ENCODE data around the gene LZTS2.

The LZTS2 gene

GRCh38 chr10:101035916-101036702 lies 36.5 kb downstream of the LZTS2 start:
- DNase-seq, result no peak

GRCh38 chr10:101036726-101037125 lies 37.1 kb downstream of the LZTS2 start:
- DNase-seq, result no peak

GRCh38 chr10:101038484-101038883 lies 38.9 kb downstream of the LZTS2 start:
- DNase-seq, result no peak

- no peak for DNase-seq
These were observed 40.5 kb downstream of the LZTS2 start for GRCh38 chr10:101040061-101040460.

- no peak for DNase-seq
These were observed 41.2 kb downstream of the LZTS2 start for GRCh38 chr10:101040851-101041250.

- no peak for DNase-seq
These were observed 41.7 kb downstream of the LZTS2 start for GRCh38 chr10:101041252-101041761.

GRCh38 chr10:101042118-101042517 lies 42.5 kb downstream of the LZTS2 start:
- DNase-seq, result no peak

GRCh38 chr10:101042667-101043362 lies 43.2 kb downstream of the LZTS2 start:
- DNase-seq, result no peak

GRCh38 chr10:101043363-101043707 lies 43.7 kb downstream of the LZTS2 start:
- no peak for DNase-seq

GRCh38 chr10:101044117-101044516 lies 44.5 kb downstream of the LZTS2 start:
- DNase-seq, result no peak

GRCh38 chr10:101046332-101047238 lies 47.0 kb downstream of the LZTS2 start:
- DNase-seq, result no peak

GRCh38 chr10:101047268-101047667 lies 47.7 kb downstream of the LZTS2 start:
- no peak for DNase-seq

- DNase-seq, result no peak
These were observed 48.6 kb downstream of the LZTS2 start for GRCh38 chr10:101047961-101048892.

GRCh38 chr10:101050208-101051069 lies 50.8 kb downstream of the LZTS2 start:
- no peak for DNase-seq

GRCh38 chr10:101052285-101052684 lies 52.7 kb downstream of the LZTS2 start:
- DNase-seq, result no peak

- DNase-seq, result no peak
These were observed 53.9 kb downstream of the LZTS2 start for GRCh38 chr10:101053516-101053915.

- no peak for DNase-seq
These were observed 54.7 kb downstream of the LZTS2 start for GRCh38 chr10:101054351-101054750.

GRCh38 chr10:101054876-101055275 lies 55.3 kb downstream of the LZTS2 start:
- DNase-seq, result no peak

- no peak for DNase-seq
These were observed 55.8 kb downstream of the LZTS2 start for GRCh38 chr10:101055411-101055810.

GRCh38 chr10:101056365-101057151 lies 57.0 kb downstream of the LZTS2 start:
- no peak for DNase-seq

Measured in cortex of kidney (tissue), 1 donor.